GM18870 (cell line): ENCODE results near the gene CD164L2.

Experiments
- ATAC-seq: cut with Tn5 transposase; IDR thresholded peaks from one replicate; pipeline ENCODE4 v1.9.1; 2021; ENCODE audit warnings: moderate library complexity; ENCODE audit not compliant: unreplicated experiment

CD164L2 gene

GRCh38 chr1:27349784-27350662, 33.1 kb downstream of the CD164L2 start:
- ATAC-seq = no peak

- ATAC-seq = no peak
These were observed 34.0 kb downstream of the CD164L2 start for GRCh38 chr1:27348861-27349783.

DNA sequence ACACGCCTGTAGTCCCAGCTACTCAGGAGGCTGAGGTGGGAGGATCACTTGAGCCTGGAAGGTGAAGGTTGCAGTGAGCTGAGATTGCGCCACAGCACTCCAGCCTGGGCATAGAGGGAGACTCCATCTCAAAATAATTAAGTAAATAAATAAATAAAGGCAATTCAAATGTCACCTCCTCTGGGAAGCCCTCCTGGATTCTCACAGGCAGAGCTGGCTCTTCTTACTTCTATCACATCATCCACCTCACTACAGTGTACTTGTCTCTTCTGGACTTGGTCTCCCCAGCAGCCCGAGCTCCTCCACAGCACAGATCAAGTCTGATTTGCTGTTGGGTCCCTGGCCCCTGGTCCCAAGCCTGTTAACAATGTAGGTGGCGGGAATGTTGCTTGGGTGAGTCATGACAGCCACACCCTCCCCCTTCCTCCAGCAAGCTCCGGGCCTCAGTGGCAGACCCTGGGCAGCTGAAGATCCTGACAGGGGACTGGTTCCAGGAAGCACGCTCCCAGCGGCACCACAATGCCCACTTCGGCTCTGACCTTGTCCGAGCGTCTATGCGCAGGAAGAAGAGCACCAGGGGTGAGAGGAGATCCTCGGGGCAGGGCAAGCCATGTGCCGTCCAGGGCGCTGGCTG, 36.0 kb downstream of the CD164L2 start:
- ATAC-seq = no peak

GRCh38 chr1:27346357-27346756, 36.8 kb downstream of the CD164L2 start:
- ATAC-seq = no peak

DNA sequence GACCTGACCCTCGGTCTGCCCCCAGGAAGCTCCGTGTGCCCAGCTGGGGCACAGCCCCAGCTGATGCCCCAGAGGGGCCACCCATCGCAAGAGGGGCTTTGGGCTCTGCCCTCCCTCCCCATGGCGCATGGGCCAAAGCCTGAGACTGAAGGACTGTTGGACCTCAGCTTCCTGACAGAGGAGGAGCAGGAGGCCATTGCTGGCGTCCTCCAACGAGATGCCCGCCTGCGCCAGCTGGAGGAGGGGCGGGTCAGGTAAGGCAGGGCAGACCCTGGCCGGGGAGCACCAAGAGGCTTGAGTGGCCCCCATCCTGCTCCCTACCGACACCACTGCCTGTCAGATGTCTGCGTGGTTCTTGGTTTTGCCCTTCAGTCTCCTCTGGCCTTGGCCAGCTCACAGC, 37.9 kb downstream of the CD164L2 start:
- no peak for ATAC-seq

DNA sequence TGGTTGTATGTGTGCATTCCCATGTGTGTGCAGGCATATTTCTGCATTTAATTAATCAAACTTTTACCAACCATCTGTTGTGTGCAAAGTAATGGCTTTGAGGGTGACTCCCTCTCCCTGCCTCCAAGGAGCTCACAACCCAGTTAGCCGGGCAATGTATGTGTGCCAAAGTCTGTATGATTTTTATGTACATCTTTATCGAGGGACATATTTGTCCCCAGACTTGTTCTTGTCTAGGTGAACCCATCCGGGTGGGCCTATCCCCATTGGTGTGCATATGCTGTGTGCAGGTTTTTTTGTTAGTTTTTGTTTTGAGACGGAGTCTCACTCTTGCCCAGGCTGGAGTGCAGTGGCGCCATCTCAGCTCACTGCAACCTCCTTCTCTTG, 39.5 kb downstream of the CD164L2 start:
- no peak for ATAC-seq

DNA sequence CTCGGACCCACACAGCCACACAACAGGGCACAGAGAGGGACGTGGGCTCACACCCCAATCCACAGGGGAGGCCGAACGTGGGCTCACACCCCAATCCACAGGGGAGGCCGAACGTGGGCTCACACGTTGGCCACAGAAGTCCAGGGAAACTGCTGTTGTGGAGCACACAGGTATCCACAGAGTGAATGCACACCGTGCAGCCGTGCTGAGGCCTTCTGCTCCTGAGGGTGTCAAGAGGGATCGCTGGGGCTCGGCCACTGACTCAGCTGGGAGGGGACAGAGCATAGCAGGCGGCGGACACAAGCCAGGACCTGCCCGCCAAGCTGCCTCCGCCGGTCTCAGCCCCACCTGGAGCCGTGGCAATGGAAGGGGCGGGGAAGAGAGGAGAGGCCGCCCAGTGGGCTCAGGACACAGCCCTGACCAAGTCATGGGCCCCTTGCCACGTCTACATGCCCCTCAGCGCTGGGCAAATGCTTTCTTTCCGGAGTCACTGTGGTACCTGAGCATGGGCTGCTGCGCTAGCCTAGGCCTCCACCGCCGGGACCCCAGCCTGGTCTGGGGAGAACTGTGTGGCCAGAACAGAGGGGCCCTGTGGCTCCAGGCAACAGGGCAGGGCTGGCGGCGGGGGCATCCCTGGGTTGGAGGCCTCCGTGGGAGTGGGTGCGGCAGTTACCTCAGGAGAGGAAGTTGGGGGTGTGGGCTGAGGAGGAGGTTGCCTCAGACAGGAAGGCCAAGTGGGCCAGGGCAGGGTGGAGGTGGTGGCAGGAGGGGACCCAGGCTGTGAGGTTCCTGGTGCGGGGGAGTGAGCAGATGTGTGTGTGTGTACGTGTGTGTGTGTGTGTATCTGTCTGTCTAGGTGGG, 40.1 kb downstream of the CD164L2 start:
- no peak for ATAC-seq

DNA sequence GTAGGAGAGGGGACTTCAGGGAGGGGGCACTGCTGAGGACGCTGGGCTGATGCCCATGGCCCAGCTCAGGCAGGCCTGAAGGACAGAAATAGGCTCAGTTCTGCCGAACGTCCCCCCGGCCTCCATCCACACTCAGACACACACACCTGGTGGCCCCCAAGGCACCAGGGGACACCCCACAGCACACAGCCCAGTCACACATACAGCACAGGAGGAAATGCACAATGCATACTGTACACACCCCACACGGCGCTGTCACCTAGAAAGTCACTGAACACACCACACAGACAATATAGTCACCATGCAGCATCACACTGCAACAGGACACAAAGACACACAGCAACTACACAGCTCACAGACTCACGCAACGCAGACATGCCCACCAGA, 40.7 kb downstream of the CD164L2 start:
- no peak for ATAC-seq

- no peak for ATAC-seq
These were observed 41.4 kb downstream of the CD164L2 start, which contains the start of gene SYTL1 for GRCh38 chr1:27341525-27342252. Gene SYTL1, plus strand, starts transcription at chr1:27342022. Its CDS starts 3,313 bp downstream, at chr1:27345335.

DNA sequence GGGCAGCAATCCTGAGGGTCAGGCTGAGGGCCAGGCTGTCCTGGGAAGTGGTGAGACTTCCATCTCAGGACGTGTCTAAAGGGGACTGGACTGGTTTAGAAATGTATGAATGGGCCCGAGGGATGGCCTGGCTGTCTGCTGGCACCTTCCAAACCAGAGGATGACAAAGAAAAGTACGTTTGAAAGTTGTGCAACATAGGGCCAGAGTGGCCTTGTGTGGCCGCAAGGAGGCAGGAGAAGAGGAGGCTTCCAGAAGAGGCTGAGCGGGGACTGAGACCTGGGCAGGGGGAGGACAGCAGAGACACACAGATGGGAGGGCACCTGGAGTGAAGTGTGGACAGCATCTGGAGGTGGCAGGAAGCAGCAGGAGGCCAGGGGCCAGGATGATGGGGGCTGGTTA, 43.9 kb downstream of the CD164L2 start:
- ATAC-seq = no peak

- ATAC-seq = no peak
These were observed 44.4 kb downstream of the CD164L2 start for GRCh38 chr1:27338751-27339150.

- no peak for ATAC-seq
These were observed 46.4 kb downstream of the CD164L2 start for GRCh38 chr1:27336756-27337155.

DNA sequence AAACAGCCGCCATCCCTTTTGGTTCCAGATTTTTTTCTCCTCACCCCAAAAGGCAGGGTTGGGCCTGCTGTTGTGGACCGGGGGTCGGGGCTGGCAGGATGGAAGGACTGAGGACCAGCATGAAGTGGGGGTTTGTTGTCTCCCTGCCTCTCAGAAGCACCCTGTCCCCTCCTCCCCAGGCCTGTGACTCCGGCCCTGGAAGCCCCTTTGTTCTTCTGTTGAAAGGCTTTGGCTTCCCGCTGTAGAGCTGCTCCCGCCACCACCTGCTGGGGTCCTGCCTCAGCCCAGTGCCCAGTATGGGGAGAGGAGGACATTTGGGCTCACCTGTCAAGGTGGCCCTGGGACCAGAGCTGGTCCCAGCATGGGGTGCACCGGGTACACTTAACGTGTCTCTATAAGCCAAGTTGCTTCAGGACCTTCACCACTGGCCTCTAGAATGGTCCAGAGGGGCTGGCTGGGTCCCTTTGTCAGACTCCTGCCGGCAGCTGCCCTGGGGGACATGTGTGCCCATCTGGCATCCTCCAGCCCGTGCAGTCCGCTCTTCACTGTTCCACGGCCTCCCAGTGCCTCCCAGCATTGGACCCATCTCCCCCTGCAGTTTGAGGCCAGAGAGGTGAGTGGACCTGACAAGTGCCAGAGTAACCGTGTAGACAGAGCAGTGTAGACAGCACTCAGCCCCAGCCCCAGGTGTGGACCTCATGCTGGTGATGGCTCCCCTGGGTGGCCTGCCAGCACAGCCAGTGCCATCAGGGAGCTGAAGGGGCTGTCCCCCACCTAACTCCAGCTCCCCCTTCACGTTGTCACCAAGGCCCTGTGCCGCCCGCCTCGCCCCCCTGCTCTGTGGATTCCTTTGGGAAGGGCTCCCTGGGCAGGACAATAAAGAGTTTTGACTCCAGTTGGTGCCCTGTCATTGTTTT, 47.4 kb downstream of the CD164L2 start:
- ATAC-seq = no peak

- no peak for ATAC-seq
These were observed 49.3 kb downstream of the CD164L2 start for GRCh38 chr1:27333717-27334279.

DNA sequence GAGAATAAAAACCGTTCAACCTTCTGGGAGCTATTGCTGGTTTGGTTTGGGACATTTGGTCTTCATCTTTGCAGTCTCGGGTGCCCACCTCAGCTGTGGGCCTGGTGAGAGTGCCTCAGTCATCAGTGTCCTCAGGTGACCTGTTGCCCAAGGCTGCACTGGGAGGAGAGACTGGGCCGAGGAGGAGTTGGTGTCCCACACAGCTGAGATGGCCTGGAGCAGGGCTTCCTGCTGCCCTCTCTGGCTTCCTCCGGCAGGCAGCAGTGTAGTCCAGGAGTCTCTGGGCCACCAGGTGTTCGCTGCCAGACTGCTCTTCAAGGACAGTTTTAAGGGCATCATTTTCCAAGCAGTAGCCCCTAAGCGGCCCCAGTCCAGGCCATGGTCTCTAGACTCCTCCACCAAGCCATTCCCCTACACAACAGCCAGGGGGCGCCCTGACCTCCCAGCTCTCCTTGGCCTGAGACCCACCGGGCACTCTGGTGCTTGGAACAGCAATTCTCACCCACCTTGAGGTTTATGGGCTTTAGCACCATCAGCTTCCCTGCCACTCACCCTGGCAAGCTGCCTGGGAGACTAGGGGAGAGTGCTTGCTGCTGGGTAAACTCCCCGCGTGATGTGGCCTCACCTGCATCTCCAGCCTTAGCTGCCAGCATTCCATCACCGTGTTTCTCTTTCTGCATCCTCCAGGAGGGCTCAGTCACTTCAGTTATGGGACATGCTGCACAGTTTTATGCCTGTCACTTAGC, 50.4 kb downstream of the CD164L2 start:
- no peak for ATAC-seq

- no peak for ATAC-seq
These were observed 51.2 kb downstream of the CD164L2 start for GRCh38 chr1:27331922-27332321.

DNA sequence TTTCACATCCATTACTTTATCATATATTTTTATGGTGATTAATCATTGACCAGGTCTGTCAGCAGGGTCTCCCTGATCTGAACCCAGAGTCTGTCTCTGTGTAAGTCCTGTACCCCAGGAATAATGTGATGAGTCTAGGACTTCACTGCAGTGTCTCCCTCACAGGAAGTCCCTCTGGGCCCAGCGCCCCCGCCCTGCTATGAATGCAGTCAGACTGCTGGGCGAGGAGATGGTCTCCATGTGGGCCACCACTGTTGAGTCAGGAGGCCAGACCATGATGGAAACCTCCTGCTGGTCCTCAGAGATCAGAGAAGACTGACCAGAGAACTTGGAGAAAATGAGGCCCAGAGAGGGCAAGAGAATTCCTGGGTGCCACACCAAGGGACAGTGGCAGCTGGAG, 51.7 kb downstream of the CD164L2 start:
- no peak for ATAC-seq

DNA sequence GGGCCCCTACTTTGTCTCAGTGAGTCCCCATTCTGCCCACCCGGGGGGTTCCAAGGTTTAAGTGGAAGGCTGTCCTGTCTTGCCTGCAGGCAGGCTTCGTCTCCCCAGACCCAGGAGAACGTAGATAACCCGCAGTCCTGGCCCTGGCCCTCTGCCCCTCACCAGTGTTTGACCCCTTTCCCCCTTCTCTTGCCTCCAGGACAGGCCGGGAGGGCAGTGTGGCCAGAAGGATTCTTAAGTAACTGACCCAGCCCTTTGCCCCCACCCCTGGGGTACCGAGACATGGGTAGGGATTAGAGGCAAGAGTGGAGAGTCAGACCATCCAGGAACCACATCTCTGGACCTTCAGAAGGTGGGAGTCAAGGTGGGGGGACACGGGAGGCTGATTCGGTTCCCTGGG, 52.3 kb downstream of the CD164L2 start:
- no peak for ATAC-seq
